GM21786 (cell line): ENCODE measurements around the gene NFAT5.
A peak's percentile ranks its signal among the peaks of the same experiment; 100 is the strongest.
"Not testable (repeated sequence)": the region's sequence is repeated elsewhere in the genome, so short reads cannot be mapped to it uniquely, and the experiment has no call there.

Experiments used
- ATAC-seq: cut with Tn5 transposase; IDR thresholded peaks from one replicate; pipeline ENCODE4 v1.9.1; 2021; ENCODE audit not compliant: unreplicated experiment

The NFAT5 gene

DNA sequence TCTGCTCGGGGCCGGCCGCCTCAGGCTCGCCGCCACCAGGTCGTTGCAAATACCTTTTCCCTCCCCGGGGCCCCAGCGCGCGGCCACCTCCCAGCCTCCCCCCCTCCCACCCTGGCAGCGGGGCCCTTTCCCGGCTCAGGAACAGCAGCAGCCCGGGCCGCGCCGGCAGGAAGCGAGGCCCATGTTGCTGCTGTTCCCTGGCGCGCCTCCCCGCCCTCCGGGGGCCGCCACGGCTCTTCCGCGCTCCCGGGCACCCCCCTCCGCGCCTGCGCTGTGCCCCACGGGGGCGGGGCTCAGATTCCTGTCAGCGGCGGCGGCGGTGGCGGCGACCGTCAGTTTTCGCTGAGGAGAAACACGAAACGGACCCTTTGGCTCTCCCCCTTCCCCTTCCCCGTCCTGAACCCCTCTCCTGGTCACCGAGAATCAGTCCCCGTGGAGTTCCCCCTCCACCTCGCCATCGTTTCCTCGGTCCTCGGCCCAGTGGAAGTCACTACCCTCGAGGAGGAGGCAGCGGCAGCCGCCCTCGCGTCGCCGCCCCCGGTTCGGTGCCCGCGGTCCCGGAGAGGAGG, at the start of gene NFAT5:
NFAT5 (plus strand) TSS at position 296 of the 569 bp plus-strand sequence. CDS start 336 bp downstream, outside the sequence.
- ATAC-seq: peak; percentile 44

- not testable (repeated sequence) for ATAC-seq
Observed at GRCh38 chr16:69517914-69518313, 47.9 kb upstream of the NFAT5 start.

DNA sequence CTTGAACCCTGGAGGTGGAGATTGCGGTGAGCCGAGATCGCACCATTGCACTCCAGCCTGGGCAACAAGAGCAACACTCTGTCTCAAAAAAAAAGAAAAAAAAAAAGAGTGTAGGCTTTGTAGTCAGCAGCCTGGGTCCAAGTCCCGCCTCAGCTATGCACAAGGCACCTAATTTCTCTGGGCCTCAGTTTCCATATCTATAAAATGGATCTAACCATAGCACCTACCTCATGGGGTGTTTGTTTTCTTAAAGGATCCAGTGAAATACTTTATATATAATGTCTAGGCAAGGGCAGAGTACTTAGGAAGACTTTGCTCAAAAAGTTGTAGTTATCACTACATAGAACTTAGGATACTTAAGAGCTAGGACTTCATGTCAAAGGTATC, 45.4 kb upstream of the NFAT5 start:
- ATAC-seq: no peak

DNA sequence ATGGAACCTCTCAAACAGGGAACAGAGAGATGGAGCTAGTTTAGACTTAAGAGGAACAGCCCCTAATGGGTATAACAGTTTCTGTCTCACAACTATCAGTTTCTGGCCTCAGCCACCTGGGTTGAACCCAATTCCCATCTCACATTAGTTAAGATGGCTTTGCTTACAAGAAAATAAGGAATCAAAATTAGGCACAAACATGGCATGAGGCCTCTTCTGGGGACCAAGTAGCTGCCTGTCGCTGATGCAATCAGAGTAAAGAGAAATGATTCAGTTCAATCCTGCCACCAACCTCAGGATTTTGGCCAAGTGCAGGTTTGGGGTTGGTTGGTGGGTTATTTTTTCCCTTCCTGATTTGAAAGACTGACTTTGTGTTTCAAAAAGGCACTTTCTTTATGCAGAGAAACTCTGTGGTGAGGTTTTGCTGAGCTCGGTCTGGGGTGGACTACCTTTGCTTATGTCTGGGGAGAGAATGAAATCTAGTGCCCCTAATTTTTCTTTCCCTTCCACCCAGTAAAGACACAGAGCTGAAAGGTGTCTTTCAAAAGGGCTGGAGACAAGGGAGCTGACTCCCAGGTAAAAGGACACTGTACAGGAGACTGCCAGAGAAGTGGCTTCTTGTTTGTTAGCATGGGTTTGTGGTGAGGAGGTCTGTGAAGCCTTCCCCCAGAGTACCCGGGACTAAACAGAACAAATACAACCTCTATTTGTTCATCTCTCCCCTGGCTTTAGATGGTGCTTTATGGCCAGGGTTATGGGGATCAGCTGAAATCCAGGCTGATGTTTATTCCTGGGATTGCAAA, 44.8 kb upstream of the NFAT5 start:
- peak; percentile 57 for ATAC-seq

DNA sequence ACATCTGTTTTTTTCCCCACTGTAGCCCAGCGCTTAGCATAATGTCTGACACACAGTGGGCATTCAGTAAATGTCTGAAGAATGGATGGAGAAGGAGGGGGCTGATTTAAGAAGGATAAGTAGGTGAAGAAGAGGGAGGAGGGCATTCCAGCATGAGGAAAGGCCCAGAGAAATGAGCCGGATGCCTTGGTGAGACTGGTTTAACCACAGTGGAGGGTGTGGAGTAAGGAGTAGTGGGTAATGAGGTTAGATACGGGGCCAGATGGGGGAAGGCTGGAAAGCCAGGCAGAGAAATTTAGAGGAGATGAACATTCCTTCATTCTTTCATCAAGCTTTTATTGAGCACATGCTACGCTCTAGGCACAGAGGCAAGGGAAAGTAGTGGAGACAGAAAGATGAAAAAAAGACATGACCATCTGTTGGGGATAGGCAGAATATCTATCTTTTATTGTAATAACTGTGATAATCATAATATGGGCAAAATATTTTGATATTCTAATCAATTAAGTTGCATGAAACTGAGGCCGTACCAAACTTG, 43.7 kb upstream of the NFAT5 start:
- no peak for ATAC-seq

DNA sequence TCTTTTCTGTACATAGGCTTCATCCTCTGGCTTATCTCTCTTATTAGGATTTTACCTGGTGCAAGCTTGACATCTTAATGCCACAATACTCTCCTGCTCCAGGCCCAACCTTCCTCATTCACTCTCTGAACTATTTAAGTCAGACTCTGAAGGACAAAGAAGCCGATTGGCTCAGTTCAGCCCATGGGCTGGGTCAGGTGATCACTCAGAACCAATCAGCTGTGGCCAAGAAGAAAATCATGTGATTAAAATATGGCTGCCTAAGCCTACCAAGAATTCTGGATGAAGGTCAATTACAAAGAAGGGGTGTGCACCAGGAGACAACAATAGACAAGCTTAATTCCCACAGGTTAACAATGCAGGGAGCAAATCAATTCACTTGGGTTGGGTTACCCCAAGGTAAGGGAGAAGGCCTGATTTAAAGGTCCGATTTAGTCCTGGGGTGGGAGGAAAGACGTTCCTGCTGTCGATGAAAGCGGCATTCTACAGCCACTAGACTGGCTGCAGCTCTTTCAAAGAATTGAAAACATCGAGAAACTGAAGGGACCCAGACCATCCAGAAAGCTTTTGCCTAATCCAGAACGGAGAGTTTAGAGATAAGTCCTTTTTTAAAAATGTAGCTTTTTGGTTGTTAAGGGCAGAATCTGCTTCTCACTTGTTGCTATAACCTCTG, 42.9 kb upstream of the NFAT5 start:
- ATAC-seq: no peak

- no peak for ATAC-seq
Observed at GRCh38 chr16:69523566-69524305, 42.0 kb upstream of the NFAT5 start.

GRCh38 chr16:69526831-69527655, 38.7 kb upstream of the NFAT5 start:
- no peak for ATAC-seq

- no peak for ATAC-seq
Observed at GRCh38 chr16:69531988-69532387, 33.8 kb upstream of the NFAT5 start.

- ATAC-seq: no peak
Observed at GRCh38 chr16:69532641-69533455, 32.9 kb upstream of the NFAT5 start.

GRCh38 chr16:69534720-69535119, 31.0 kb upstream of the NFAT5 start:
- ATAC-seq: no peak

GRCh38 chr16:69535123-69536050, 30.4 kb upstream of the NFAT5 start:
- ATAC-seq: no peak

GRCh38 chr16:69537706-69538080, 28.1 kb upstream of the NFAT5 start:
- no peak for ATAC-seq

DNA sequence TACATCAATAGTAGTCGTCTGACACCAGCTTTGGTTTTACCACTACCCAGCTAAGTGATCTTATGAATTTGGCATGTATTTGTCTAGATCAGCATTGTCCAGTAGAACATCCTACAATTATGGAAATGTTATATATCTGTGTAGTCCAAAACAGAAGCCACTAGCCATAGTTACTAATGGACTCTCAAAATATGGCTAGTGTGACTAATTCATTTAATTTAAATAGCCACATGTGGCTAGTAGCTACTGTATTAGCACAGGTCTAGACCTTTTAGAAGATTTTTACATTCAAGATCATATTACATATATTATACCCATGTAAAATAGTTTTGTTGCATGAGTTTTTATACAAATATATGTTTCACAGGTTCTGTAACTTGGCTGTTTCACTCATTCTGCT, 27.0 kb upstream of the NFAT5 start:
- ATAC-seq: no peak

DNA sequence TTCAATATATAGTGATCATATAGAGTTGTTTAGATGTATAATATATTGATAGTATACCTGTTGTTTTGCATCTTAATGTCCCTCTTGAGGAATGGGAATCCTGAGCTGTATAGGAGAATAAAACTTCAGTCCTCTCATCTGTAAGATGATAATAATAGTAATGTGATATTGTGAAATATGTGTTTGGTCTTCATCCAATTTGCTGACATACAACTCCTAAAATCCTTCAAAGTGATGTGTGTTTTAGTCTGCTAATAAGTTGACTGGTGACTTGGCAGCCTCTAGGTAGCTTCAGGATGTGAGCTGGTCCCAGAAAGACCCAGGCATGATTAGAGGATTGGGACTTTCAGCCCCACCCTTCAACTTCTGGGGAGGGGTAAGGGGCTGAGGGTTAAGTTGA, 22.8 kb upstream of the NFAT5 start:
- ATAC-seq: no peak

DNA sequence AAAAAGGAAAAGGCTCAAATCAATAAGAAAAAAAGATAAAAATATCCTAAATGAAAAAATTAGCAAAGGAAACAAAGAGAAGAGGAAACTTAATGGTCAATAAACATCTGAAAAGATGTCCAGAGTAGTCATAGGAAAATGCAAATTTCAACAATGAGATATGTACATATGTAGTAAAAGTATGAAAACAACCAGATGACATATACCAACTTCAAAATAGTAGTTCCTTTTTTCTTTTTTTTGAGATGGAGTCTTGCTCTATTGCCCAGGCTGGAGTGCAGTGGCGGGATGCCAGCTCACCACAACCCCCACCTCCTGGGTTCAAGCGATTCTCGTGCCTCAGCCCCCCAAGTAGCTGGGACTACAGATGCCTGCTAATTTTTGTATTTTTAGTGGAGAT, 21.7 kb upstream of the NFAT5 start:
- ATAC-seq: no peak

- ATAC-seq: not testable (repeated sequence)
Observed at GRCh38 chr16:69546663-69547062, 19.1 kb upstream of the NFAT5 start.

DNA sequence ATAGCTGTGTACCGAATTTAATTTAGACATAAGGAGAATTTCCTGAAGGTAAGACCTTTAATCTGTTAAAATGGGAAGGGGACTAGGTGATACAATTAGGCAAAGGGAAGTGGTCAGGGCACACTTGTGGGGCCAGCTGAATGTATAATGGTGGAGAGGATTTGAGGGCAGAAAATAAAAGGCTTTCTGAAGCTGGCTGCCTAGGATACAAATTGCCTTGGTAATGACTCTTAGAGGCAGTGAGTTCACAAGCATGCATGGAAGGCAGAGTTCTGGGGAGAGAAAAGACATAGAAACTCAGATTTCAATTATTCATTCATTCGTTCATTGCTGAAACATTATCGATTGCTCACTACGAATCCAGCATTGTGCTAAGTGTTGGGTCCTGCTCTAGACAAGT, 12.4 kb upstream of the NFAT5 start:
- ATAC-seq: no peak
